Muscle layer of colon (tissue), 2 donors: ENCODE results near the gene CCDC85B.

Experiments used
- H3K27ac ChIP-seq: one replicate; pipeline ENCODE4 v1.7.0; 2013; ENCODE audit warnings: low read depth, mild to moderate bottlenecking, low read length, moderate library complexity
- H3K27me3 ChIP-seq, 2 donors: one replicate each; pipeline ENCODE4 v1.7.0; 2013; ENCODE audit warnings: low read length in 2 of 2, mild to moderate bottlenecking in 2 of 2; ENCODE audit not compliant: insufficient read depth in 2 of 2, control insufficient read depth in 1 of 2
- H3K36me3 ChIP-seq: one replicate; pipeline ENCODE4 v1.7.0; 2013; ENCODE audit warnings: mild to moderate bottlenecking, low read length; ENCODE audit not compliant: insufficient read depth
- H3K4me1 ChIP-seq: one replicate; pipeline ENCODE4 v1.7.0; 2013; ENCODE audit warnings: mild to moderate bottlenecking, low read length; ENCODE audit not compliant: insufficient read depth
- H3K4me3 ChIP-seq, 2 donors: one replicate each; pipeline ENCODE4 v1.7.0; 2013; ENCODE audit warnings: low read length in 2 of 2, low read depth in 1 of 2, mild to moderate bottlenecking in 1 of 2, moderate library complexity in 1 of 2
- H3K9ac ChIP-seq: one replicate; pipeline ENCODE4 v1.7.0; 2013; ENCODE audit warnings: low read length
- H3K9me3 ChIP-seq: one replicate; pipeline ENCODE4 v1.7.0; 2013; ENCODE audit warnings: mild to moderate bottlenecking, low read length
- donor health status: abdominal sarcoma.
- donor health status: Adenocarcinoma of cecum.

CCDC85B gene

DNA sequence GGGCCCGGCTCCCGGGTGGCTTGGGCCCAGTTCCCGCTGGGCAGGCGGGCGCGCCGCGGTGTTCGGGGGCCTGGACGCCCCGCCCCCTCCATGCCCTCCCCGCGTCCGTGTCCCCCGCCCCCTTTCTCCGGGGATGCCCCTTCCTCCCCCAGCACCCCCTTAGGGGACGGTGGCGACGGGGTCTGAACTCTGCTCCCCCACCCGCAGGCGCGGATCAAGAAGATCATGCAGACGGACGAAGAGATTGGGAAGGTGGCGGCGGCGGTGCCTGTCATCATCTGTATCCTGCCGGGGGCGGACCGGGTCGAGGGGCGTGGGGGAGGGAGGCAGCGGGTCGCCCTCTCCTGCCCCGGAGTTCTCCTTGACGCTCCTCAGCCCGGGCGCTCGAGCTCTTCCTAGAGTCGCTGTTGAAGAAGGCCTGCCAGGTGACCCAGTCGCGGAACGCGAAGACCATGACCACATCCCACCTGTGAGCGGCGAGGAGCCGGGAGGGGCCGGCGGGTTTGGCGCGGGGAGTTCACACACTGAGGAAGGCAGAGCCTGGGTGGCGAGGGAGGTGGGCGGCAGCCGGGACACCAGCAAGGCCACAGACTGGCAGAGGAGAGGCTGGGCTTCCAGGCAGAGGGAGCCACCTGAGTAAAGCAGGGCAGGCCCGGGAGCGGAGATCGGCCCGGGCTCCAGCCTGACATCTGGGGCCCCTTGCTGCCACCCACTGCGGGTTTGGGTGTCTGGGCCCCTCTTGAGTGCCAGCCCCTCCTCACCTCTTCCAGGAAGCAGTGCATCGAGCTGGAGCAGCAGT, 29.3 kb downstream of the CCDC85B start:
- Histone ChIP-seq H3K9ac (peak overlapping the region; percentile 25), H3K36me3 (peaks cover 22% of the 10 kb centered on the region), H3K27ac (peak overlapping the region; percentile 91), H3K4me1 (peaks cover 45% of the 10 kb centered on the region), H3K4me3 (peak overlapping the region; percentile 77 to 92), H3K9me3 (no peaks in the 10 kb centered on the region), H3K27me3 (no peaks in the 10 kb centered on the region)

DNA sequence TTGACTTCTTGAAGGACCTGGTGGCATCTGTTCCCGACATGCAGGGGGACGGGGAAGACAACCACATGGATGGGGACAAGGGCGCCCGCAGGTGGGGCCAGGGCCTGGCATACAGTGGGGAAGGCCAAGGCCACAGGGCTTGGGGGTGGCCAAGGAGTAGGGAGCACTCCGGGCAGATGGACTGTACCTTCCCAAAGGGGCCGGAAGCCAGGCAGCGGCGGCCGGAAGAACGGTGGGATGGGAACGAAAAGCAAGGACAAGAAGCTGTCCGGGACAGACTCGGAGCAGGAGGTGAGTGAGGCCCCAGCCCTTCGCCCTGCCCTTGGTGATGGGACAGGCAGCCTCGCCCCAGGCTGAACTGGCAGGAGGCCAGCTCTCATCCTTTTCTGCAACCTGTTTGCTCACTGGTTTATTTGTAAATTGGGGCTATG, 29.9 kb downstream of the CCDC85B start:
- Histone ChIP-seq H3K4me3 (peak overlapping the region; percentile 77 to 92), H3K9ac (no peak overlapping the region), H3K27ac (peak overlapping the region; percentile 91), H3K36me3 (peaks cover 22% of the 10 kb centered on the region), H3K9me3 (no peaks in the 10 kb centered on the region), H3K4me1 (peaks cover 39% of the 10 kb centered on the region), H3K27me3 (no peaks in the 10 kb centered on the region)

DNA sequence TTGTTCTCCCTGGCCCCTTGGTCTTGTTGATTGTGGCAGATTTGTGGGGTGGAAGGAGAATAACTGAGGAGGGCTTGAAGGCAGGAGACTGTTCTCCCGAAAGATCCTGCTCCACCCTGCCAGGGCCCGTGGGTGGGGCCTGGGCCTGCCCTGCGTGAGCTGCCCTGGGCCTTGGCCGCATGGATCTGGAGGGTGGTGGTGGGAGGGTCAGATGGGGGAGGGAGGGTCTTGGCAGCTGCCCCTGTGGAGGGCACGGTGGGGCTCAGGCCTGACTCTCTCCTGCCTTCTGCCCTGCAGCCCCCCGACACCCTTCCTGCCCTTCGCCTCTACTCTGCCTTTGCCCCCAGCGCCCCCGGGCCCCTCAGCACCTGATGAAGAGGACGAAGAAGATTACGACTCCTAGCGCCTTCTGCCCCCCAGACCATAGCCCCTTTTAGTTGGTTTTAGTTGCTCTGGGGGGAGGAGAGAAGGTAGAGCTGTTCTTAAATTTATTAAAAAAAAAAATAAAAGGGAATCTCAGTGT, 30.6 kb downstream of the CCDC85B start:
- H3K4me3 ChIP-seq: peak overlapping the region in 1 of 2 donors; percentile 77
- no peak overlapping the region for H3K9ac ChIP-seq
- H3K27me3 ChIP-seq: no peaks in the 10 kb centered on the region
- no peaks in the 10 kb centered on the region for H3K9me3 ChIP-seq
- peaks cover 33% of the 10 kb centered on the region for H3K4me1 ChIP-seq
- H3K27ac ChIP-seq: no peak overlapping the region
- H3K36me3 ChIP-seq: peaks cover 22% of the 10 kb centered on the region

DNA sequence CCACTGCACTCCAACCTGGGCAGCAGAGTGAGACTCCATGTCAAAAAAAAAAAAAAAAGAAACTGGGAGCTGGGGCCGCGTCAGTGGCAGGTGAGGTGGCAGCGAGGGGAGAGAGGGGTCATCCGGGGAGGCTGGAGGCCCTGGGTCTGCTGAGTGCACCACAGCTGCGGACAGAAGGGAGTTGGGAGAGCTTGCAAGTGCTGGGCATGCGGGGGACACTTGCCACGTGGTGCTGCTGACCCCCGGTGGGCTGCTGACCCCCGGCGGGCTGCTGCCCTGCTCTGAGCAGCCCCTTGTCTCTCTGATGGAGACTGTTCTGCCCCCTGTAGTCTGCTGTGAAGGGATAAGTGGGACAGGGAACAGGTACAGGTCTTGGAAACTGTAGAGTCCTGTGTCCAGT, 31.4 kb downstream of the CCDC85B start:
- no peaks in the 10 kb centered on the region for H3K9me3 ChIP-seq
- no peak overlapping the region for H3K4me3 ChIP-seq
- H3K36me3 ChIP-seq: peaks cover 22% of the 10 kb centered on the region
- no peaks in the 10 kb centered on the region for H3K27me3 ChIP-seq
- H3K9ac ChIP-seq: no peak overlapping the region
- H3K4me1 ChIP-seq: peaks cover 25% of the 10 kb centered on the region
- H3K27ac ChIP-seq: no peak overlapping the region

DNA sequence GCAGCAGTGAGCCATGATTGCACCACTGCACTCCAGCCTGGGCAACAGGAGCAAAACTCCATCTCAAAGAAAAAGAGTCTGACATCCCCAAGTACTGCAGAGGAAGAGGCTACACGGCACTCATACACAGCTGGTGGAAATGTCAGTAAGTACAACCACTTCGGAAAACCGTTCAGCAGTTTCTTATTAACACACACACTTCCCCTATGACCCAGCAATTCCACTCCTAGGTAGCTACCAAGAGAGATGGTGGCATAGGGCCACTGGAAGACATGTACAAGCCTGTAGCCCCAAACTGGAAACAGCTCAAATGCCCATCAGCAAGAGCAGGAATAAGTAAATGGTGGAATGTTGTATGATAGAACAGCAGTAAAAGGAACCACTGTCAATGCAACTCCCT, 32.1 kb downstream of the CCDC85B start:
- Histone ChIP-seq H3K27me3 (no peaks in the 10 kb centered on the region), H3K9me3 (no peaks in the 10 kb centered on the region), H3K36me3 (peaks cover 22% of the 10 kb centered on the region), H3K4me3 (no peak overlapping the region), H3K9ac (no peak overlapping the region), H3K27ac (no peak overlapping the region), H3K4me1 (peaks cover 18% of the 10 kb centered on the region)

DNA sequence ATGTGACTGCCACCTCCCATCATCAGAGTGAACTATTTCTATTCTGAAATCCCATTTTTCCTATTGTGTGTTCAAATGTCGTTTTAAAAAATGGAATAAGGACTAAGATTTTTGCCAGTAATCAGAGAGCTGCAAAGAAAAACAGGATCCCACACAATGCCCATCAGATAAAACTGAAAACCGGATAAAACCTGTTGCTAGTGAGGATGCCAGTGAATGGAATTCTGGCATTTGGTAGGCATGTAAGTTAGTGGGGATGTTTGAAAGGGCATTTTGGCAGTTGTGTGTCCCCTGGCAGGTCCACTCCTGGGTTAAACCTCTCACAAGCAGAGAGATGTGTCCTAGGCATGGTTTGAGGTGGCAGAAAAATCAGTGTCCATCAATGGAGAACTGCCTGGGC, 34.9 kb downstream of the CCDC85B start:
- Histone ChIP-seq H3K27ac (no peak overlapping the region), H3K4me1 (peaks cover 7% of the 10 kb centered on the region)

DNA sequence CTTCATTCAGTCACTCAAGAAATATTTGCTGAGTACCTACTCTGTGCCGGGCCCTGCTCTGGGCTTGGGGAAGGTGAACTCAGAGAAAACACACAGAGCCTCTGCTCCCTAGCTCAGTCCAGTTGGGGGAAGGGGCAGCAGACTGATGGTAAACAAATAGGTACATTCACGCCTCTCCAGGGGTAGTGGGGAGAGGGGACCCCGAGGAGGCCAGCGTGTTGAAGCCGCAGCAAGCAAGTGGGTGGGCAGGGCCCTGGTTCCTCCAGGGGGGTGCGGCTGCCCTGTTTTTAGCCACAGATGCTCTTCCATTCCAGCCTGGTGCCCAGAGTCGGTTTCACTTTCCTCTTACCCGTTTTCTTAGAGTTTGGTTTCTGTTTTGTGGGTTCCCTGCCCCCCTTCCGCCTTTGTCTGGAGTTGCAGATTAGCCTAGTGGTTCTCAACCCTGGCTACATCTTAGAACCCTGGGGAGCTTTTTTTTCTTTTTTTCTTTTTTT, 37.5 kb downstream of the CCDC85B start:
- Histone ChIP-seq H3K9ac (no peak overlapping the region), H3K9me3 (no peaks in the 10 kb centered on the region), H3K36me3 (peaks cover 6% of the 10 kb centered on the region), H3K4me1 (no peaks in the 10 kb centered on the region), H3K27ac (no peak overlapping the region), H3K4me3 (no peak overlapping the region), H3K27me3 (no peaks in the 10 kb centered on the region)

More for the DNA sequence above, 34.9 kb downstream of the CCDC85B start:
- no peak overlapping the region for H3K4me3 ChIP-seq
- H3K27me3 ChIP-seq: no peaks in the 10 kb centered on the region
- no peaks in the 10 kb centered on the region for H3K9me3 ChIP-seq
- H3K9ac ChIP-seq: no peak overlapping the region
- H3K36me3 ChIP-seq: peaks cover 22% of the 10 kb centered on the region

DNA sequence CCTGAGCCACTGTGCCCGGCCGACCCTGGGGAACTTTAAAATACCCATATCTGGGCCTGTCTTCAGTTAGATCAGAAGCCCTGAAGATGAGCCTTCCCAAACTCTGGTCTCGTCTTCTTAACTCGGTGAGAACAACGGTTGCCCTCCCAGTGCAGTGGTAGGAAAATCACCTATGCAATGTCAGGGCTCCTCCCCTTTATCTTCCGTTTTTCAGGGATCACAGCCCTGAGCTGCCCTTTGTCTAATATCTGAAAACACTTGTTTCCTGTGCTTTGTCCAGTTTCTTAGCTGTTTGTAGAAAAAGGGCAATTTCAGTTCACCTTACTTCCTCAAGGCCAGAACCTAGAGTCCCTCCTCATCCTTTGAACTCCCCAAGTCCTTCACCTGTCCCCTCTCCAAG, 38.2 kb downstream of the CCDC85B start:
- Histone ChIP-seq H3K36me3 (no peaks in the 10 kb centered on the region), H3K4me3 (no peak overlapping the region), H3K4me1 (no peaks in the 10 kb centered on the region), H3K27me3 (no peaks in the 10 kb centered on the region), H3K27ac (no peak overlapping the region), H3K9ac (no peak overlapping the region), H3K9me3 (no peaks in the 10 kb centered on the region)

DNA sequence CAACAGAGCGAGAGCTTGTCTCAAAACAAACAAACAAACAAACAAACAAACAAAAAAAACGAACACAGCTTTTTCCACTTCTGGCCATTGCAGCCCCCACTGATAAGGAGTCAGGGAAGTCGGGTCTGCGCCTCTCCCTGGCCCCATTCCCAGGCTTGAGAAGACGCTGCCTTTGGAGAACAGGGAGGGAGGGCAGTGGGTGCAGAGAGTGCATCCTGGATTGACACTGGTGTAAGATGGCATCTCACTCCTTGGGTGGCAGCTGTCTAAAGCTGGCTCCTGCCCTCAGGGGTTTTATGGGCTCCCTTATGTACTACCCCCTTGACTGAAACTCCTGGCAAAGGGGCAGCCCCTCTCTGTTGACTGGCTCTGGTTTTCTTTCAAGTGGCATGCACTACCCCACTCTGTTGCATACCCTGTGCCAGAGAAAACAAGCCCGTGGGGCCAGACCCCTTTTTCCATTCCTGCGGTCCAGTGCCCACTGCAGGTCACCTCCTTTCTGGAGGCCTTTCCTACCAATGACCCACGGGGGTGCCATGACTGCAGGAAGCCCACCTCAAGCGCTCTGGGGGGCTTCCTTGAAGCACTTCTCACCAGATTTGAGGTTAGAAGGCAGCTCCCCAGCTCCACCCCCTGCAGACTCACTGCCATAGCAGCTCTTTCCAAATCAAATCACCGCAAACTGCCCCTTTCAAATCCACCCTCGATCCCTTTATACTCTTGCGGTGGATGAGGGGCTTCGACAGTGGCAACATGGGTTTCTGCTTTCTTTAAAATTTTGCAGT, 41.5 kb downstream of the CCDC85B start:
- Histone ChIP-seq H3K27me3 (no peaks in the 10 kb centered on the region), H3K27ac (no peak overlapping the region), H3K4me1 (no peaks in the 10 kb centered on the region), H3K4me3 (no peak overlapping the region), H3K36me3 (no peaks in the 10 kb centered on the region), H3K9ac (no peak overlapping the region), H3K9me3 (no peaks in the 10 kb centered on the region)

DNA sequence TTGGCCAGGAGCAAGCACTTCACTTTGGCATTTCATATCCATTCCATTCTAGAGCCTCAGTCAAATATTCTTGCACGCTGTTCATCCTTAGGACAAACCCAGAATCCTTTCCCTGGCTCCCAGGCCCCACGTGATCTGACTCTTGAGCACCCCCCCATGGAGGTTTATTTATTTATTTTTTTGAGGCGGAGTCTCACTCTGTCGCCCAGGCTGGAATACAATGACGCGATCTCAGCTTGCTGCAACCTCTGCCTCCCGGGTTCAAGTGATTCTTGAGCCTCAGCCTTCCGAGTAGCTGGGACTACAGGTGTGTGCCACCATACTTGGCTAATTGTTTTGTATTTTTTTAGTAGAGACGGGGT, 42.1 kb downstream of the CCDC85B start:
- Histone ChIP-seq H3K9me3 (no peaks in the 10 kb centered on the region), H3K27me3 (no peaks in the 10 kb centered on the region), H3K4me1 (no peaks in the 10 kb centered on the region), H3K36me3 (no peaks in the 10 kb centered on the region), H3K9ac (no peak overlapping the region), H3K27ac (no peak overlapping the region), H3K4me3 (no peak overlapping the region)

DNA sequence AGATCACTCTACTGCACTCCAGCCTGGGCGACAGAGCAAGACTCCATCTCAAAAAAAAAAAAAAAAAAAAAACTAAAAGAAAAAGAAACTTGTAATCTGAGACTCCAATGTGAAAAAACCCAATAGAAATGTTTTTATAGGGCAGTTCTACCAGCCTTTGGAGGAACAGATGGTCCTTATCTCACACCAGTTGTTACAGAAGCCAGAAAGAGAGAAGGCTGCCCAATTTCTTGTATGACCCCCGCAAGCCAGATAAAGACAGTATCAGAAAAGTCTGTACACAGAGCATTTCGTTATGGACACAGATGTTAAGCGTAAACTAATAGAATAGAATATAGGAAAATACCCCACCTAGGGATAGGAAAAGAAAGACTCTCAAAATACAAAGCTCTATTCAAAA, 43.5 kb downstream of the CCDC85B start:
- H3K36me3 ChIP-seq: no peaks in the 10 kb centered on the region
- no peak overlapping the region for H3K4me3 ChIP-seq
- no peak overlapping the region for H3K9ac ChIP-seq
- H3K27me3 ChIP-seq: no peaks in the 10 kb centered on the region
- H3K4me1 ChIP-seq: no peaks in the 10 kb centered on the region
- H3K9me3 ChIP-seq: no peaks in the 10 kb centered on the region
- no peak overlapping the region for H3K27ac ChIP-seq
